Left cardiac atrium (tissue), 4 donors: Measurements from ENCODE around the gene ARAP1. TPM values are rescaled to one million over a fixed set of nuclear protein-coding genes. Genes with fewer than 3 reads are reported as not detected.
"Not testable (repeated sequence)": the region's sequence is repeated elsewhere in the genome, so short reads cannot be mapped to it uniquely, and the experiment has no call there.

Source experiments
- ATAC-seq, 2 donors: fragments of 200-7000 bp; cut with Tn5 transposase; one replicate each; pipeline ENCODE4 v1.9.1; 2020; ENCODE audit warnings: mild to moderate bottlenecking in 2 of 2, moderate library complexity in 2 of 2
- DNase-seq: peaks from one replicate; pipeline ENCODE4 v3.0.0-alpha.2; 2020
- intact Hi-C, 2 donors: fragments of 100-400 bp; cut with DNase I; formaldehyde crosslinking; loops; one replicate each; pipeline versions ENCODE4 v1.14.1 to v1.15.1; 2022 to 2023
- long read RNA-seq: library from polyadenylated mRNA; unstranded; transcript quantifications from one replicate; pipeline ENCODE4 v2.0.0, GENCODE V29; 2021
- total RNA-seq, 2 donors: library from RNA; stranded (reverse); fragmentation: NEBNext Ultra II Directional; extraction: Animal tissue kit (Norgen Biotek cat#: 25700); gene quantifications; one replicate each; pipeline ENCODE4 v1.2.1, GENCODE V29; 2021
- donor health status: DM: no; HTN: yes; CAD: no.
- donor health status: DM: no; HTN: yes; CAD: no; lungs with severe emphysema.
- donor health status: DM: yes; HTN: yes; CAD: no.
- donor health status: Dilated cardiomyopathy.

Gene ARAP1
- 10 to 100 TPM; 60.3 to 66.9 TPM for total RNA-seq
- long read RNA-seq, full-length matches to known transcripts: 9 of 72 reads
- long read RNA-seq, partial matches to known transcripts: 45 of 72 reads
- long read RNA-seq, other reads (novel, unspliced or antisense): 18 of 72 reads

DNA sequence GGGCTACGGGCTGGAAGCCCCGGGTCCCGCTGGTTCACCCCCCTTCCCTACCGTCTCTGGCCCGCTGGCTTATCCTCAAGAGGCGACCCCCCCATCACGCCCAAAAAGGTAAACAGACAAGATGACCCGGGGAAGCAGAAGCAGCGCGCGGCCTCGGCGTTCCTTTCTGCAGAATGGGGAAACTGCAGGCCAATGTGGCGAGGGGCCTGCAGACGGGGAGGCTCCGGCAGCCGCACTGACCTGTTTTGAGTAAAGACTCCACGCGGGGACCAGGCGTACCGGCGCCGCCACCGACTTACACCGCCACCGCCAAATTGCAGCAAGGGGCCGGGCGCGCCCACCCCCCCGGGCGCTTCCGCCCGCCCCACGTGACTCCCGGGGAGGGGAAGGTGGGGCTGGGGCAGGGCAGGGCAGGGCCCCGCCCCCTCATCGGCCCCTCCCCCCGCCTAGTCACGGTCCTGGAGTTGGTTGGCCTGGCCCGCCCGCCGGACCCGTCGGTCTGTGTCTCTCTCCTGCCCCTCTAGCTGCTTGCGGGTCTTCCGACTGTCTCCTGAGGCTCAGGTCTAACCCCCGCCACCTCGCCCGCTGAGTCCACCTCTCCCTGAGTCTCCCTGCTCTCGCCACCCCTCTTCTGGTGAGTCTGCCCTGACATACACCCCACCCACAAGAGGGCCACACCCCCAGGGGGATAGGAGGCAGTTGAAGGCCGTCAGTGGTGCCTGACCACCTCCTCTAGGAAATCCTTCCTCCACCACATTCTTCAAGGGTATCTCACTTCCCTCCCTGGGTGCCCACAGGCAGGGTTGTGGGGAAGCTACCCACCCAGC is at the start of gene ARAP1:
Gene ARAP1, minus strand, starts transcription at position 321 of the 827 bp plus-strand sequence. CDS start 25,280 bp downstream, outside the sequence.
- peak; percentile 94 for ATAC-seq
- intact Hi-C loops: no loop called here
- DNase-seq: peak; percentile 76

DNA sequence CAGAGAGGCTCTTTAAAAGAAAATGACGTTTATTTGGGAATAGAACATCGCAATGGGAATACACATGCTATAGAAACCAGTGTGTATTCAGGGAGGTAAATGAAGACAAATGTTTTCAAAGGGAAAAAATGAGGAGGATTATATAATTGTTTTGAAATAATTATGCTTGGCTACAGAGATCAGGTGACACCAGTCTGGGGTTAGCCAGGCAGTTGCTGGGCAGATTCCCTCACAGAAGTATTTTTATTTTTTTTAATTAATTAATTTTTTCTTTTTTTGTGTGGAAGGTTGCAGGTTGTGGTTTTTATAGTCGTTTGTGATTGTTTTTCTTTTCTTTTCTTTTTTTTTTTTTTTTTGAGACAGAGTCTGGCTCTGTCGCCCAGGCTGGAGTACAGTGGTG is 47.2 kb upstream of the ARAP1 start:
- ATAC-seq: no peak
- intact Hi-C loops: no loop called here
- DNase-seq: no peak

DNA sequence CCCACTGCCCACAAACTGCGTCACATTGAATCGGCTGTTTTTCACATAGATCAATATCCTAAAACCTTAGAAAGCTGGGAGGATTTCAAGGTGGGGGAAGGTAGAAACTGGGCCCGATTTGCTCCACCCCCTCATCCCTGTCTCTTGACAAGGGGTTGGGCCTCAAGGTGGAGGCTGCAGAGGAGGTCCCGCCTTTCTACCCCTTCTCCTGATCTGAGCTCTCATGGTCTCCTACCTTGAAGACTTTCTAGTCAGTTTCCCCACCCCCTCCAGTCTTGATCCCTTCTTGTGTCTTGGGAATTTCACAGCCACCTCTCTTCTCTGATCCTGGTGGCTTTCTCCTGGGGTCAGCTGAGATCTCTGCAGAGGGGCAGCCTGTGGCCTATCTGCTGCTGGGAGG is 46.2 kb upstream of the ARAP1 start:
- ATAC-seq (no peak), DNase-seq (no peak)
- intact Hi-C loops: no loop called here

DNA sequence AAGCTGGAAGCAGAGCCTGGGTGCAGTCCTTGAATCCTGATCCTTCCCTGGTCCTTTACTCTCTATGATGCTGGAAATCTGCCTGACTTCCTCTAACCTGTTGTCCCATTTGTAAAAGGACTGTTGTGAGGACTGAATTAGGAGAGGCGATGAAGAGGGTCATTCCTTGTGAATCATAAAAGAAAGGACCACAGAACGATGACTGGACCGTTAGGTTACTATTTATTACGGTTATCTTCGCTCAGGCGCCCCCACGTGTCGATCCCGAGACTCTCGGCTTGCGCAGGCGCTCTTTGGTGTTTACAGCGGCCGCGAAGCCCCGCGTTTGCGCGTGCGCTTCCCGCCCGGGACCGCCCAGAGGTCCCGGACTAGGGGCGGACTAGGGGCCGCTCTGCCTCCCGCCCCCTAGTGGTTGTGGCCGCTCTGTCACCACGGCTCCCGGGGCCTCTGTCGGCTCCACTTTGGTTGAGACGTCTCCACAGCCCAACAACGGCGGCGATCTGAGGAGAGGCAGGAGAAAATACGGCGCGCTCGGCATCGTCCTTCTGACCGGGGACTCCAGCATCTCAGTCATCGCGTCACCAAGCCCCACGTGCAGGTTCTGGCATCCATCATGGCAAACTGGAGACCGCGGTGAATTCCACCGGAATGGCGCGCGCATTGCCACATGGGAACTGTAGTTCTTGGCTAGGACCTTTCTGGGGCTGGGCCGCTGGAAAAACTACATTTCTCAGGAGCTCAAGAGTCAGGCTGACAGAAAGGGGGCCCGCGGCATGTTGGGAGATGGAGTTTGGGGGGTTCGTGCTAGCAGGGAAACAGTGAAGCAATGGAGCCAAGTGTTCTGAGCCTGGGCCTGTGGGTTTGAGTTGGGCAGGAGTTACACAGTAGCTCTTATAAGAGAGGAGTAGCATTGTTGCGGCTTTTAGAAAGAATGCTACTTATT is 41.5 kb upstream of the ARAP1 start, which contains the start of gene STARD10:
Gene STARD10, minus strand, starts transcription at position 623 of the 943 bp plus-strand sequence. CDS start 12,866 bp downstream, outside the sequence.
- intact Hi-C loops: loop anchor here (1.0 to 5.0 kb wide), 2 partner anchors 66 to 68 kb away; no protein-coding TSS in a partner anchor
- DNase-seq: peak; percentile 97
- peak; percentile 96 to 97 for ATAC-seq

DNA sequence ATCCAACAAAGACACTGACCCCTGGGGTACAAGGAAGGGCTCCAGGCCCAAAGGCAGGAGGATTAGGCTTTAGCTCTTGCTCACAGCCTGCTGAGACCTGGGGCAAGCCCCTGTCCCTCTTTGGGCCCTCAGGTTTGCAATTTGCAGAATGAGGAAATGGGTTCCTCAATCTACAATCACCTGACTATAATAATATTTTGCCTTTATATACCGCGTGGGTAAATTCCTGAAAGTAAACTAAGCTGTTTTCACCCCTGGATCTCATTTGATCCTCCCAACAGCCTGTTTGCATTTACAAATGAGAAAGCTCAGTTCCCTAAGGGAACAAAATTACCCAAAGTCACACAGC is 40.8 kb upstream of the ARAP1 start:
- DNase-seq: no peak
- ATAC-seq: no peak
- intact Hi-C loops: loop anchor here (1.0 to 5.0 kb wide), 2 partner anchors 66 to 68 kb away; no protein-coding TSS in a partner anchor

DNA sequence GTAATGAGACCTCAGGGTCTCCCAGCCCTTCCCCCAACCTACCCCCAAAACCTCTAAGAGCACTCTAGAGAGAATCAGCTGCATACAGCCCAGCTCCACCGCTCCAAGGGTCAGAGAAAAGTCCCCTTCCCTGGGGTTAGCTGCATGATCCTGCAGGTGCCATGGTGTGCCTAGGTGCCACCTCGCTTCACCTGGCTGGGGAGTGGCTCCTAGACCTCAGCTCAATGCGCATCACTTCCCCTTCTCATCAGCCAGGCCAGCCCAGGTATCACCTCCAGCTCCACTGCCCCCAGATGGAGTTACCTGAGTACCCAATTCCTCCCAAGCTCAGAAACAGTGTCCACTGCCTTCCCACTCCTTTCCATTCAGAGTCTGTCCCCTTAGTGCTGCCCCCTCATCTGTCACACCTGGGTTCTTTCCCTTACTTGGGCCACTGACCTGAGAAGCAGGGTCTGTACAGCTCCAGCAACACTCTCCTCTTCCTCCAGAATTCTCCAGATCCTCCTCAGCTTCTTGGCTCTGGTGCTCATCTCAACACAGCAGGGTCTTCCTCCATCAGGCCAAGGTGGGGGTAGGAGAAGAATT is 40.3 kb upstream of the ARAP1 start:
- ATAC-seq (no peak), DNase-seq (no peak)
- intact Hi-C loops: loop anchor here (1.0 to 5.0 kb wide), 2 partner anchors 65 to 67 kb away; no protein-coding TSS in a partner anchor

DNA sequence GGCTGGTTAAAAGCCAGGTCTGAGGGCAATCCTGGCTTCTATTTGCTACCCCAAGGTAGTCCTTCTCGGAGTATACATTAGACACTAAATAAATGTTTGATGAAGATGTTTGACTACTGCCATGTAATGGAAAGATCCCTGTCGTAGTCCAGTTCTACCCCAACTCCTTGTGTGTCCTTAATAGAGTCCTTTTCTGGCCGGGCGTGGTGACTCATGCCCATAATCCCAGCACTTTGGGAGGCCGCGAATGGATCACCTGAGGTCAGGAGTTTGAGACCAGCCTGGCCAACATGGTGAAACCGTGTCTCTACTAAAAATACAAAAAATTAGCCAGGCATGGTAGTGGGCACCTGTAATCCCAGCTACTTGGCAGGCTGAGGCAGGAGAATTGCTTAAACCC is 39.0 kb upstream of the ARAP1 start:
- ATAC-seq, DNase-seq: not testable (repeated sequence)
- intact Hi-C loops: loop anchor here in 1 of 2 donors (5.0 kb wide), 1 partner anchor 64 kb away; no protein-coding TSS in a partner anchor

DNA sequence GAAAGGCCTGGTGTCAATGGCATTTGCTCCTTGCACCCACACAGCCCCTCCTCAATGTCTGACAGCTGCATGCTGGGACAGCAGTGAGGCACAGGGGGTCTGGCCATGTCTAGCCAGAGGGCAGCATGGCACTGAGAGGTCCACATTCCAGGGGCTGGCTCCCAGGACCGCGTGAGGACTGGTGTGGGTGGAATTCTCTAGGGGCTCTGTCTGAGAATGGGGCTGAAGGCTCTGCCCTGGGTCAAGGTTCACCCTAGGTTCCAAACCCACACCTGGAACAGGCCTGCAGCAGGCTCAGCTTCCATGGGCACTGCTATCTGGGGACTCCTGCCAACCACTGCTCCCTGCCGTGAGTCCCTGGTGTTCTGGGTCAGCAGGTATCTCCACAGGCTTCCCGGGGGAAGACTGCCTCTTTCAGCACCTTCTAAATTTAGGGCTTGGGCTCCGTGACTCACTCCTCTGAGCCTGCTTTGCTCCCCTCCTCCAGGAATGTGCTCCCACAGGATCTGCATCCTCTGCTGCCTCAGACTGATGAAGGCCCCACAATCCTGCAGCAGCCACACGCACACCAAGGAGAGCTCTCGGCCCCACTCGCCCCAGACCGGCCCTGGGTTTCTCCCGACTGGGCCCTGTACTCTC is 37.4 kb upstream of the ARAP1 start:
- intact Hi-C loops: loop anchor here in 1 of 2 donors (5.0 kb wide), 1 partner anchor 62 kb away; no protein-coding TSS in a partner anchor
- peak; percentile 4 to 37 for ATAC-seq

DNA sequence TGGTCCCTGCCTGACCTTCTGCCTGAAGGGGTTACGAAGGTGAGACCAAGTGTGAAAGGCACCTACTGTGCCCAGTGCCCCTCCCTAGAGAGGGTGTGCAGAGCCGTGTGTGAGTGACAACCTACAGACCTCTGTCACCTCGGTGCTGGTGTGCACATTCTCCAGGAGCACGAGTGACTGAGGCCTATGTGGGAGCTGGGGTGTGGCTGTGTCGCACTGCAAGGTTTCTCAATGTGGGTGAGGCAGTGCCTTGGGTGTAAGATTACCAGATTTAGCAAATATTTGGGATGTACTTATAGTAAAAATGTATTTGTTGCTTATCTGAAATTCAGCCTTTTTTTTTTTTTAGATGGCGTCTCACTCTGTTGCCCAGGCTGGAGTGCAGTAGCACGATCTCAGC is 36.0 kb upstream of the ARAP1 start:
- ATAC-seq (no peak), DNase-seq (no peak)
- intact Hi-C loops: no loop called here

More for the DNA sequence above, 37.4 kb upstream of the ARAP1 start:
- DNase-seq: no peak

DNA sequence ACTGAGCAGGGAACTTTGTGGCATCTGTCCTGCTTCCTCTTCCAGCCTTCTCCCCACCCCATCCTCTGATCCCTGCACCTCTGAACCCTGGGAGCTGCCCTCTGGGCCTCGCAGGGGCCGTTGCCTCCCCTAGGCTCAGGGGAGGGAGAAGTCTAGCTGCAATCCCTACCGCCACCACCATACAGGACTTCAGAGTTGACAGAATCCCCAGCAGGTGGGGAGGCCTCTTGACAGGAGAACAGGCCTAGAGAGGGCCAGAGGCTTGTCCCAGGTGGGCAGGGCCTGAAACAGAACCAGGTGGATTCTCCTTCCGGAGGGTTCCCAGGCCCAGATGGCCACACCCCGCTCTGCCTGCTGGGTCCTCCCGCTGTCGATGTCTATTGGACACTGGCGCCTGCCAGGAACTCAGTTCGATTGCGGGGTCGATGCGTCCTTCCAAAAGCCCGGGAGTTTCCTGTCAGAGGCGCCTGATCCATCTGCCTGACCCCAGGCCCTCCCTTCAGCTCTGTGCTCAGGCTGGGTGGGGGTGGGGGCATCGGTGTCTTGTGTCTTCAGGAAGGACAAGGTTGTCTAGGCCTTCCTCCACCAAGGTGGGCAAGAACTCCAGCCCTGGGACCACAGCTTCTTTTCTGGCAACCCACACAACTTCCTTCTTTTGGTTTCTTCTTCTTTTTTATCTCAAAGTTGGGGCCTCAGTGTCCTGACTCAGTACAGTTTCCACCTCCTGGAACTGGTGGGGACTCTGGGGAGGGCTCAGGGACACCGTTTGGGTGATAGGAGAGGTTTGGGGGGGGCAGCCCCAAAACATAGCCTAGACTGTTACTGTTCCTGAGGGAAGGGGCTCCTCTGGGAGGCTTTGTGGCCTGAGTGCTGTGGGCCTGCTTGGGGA is 35.3 kb upstream of the ARAP1 start:
- peak in 1 of 2 donors; percentile 24 for ATAC-seq
- no peak for DNase-seq
- intact Hi-C loops: no loop called here

DNA sequence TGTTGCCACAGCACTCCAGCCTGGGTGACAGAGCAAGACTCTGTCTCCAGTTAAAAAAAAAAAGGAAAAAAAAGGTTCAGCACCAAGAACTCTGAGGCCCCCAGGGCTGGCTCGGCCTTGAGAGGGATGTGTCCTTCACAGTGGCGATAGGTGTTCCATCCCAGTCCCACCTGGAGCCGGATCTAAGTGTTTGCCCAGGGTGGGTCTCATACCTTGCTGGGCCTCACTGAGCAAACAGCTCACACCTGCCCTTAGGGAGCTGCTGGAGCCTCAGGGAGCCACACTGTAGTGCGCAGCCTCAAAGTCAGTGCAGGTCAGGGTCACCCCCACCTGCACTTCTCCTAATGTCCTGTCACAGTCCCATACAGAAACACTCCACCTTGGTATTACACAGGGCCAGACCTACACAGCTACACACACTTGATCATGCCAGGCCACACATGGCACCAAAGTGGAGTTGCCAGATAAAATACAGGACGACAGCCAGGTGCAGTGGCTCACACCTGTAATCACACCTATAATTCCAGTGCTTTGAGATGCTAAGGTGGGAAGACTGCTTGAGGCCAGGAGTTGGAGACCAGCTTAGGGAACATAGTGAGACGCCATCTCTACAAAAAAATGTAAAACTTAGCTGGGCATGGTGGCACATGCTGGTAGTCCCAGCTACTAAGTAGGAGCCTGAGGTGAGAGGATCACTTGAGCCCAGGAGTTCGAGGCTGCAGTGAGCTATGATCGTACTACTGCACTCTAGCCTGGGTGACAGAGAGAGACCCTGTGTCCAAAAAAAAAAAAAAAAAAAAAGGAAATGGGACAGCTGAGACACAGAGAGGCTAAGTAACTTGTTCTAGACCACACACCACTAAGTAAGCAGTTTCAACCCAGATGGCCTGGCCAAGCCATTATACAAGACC is 34.4 kb upstream of the ARAP1 start:
- intact Hi-C loops: no loop called here
- ATAC-seq (no peak), DNase-seq (no peak)

DNA sequence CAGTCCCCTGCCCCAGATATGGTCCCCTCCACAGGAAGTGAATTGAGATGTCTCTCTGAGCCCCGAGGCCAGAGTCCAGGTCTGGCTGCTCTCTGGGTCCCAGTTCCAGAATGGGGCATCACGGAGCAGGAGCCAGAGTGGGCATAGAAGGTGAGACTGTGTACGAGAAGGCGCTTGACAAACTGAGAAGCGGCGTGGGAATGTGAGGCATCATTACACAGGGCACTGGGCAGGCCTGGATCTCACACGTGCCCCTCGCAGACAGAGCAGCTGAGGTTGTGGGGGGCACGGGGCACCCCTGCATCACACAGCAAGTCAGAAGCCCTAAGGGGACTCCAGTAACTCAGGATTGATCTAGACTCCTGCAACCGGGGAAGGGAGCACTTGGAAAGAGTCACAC is 32.5 kb upstream of the ARAP1 start:
- intact Hi-C loops: no loop called here
- ATAC-seq: no peak
- no peak for DNase-seq

DNA sequence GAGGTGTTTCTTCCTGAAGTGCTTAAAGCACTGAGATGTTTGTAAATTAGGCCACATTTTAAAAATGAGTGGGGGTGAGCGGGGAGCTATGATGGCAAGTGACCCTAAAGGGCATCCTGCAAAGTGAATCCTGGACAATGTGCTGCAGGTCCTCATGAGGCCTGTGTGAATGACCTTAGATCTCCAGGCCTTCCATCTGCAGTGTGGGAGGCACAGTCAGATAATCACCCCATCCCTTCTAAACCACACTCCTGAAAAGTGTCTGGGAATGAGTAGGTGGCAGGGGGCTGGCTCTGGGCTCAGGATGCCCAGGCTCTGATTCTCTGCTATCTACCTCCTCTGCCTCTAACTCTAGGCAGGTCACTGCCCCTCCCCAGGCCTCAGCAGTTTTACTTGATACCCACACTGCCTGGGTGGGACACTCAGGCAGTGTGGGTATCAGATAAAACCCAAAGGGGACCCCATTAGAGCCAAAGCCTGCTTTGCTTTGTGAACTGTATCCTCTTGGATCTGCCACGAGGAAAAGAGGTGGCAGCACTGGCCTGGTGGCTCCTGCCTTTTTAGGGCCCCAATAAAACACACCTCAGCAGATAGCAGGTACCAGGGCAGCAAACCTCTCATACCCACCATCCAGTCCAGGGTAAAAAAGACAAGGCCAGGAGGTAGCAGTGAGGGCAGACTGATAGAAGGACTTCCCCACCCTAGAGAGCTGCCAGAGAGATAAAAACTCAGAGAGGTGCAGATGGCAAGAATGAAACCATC is 31.1 kb upstream of the ARAP1 start:
- intact Hi-C loops: no loop called here
- ATAC-seq: no peak

DNA sequence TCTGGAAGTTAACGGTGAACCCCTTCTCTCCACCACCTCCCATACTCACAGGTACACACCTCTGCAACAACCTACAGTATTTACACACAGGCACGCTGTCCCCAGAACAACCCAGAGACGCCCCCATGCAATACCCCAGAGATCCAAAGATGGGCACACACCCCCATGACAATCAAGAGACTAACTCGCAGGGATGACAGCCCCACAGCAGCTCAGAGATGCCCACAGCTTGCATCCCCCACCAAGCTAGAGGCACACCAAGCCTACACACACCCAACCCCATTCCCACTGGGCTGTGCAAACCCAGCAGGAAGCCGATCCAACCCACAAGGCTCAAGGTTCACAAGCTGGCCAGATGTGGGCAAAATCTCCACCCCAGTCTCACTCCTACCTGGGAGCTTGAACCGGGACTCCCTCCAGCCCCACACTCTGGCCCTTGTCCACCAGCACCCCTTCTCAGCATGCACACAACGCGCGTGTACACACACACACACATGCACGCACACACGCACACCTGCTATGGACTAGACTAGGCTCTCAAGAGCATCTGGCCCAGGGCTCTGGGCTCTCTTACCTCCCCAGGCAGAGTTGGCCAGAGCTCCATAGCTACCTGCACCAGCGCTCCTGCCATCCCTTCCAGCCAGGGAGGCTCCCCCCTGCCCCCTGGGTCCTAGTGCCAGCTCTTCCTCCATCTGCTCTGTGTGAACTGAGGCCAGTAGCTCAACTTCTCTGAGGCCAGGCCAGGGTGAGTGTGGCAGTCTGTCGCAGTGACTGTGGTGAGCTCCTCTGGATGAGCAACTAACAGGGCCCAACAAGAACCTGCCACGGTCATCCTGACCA is 30.1 kb upstream of the ARAP1 start:
- intact Hi-C loops: no loop called here
- ATAC-seq (no peak), DNase-seq (no peak)

More for the DNA sequence above, 31.1 kb upstream of the ARAP1 start:
- DNase-seq: no peak
